ENCODE data around the gene USP6.
"Not testable (repeated sequence)": the region's sequence is repeated elsewhere in the genome, so short reads cannot be mapped to it uniquely, and the experiment has no call there.

GRCh38 chr17:5124125-5124760 lies 8.4 kb downstream of the USP6 start:
- TF ChIP-seq CTCF (IDR thresholded peaks at IDR 0.05; ENCODE audit: low read length); EZH2 (optimal IDR thresholded peaks at IDR 0.05; ENCODE audit: low read depth, low read length); EZH2phosphoT487 (IDR thresholded peaks at IDR 0.05; ENCODE audit: low read length): not testable (repeated sequence)

Data from MM.1S (cell line).